IMR-90 (cell line): ENCODE data around the gene SLC22A4. TPM values are rescaled to one million over a fixed set of nuclear protein-coding genes. Genes with fewer than 3 reads are reported as not detected.

Experiments used
- ATAC-seq: fragments of 200-7000 bp; cut with Tn5 transposase; 2 replicates; pipeline ENCODE4 v1.9.1; 2020; ENCODE audit warnings: low read depth, mild to moderate bottlenecking, moderate library complexity
- BruUV-seq: library from RNA; stranded (reverse); fragments of 400-500 nt; replicated peaks from 2 replicates; lab custom pipeline; 2021; lab: Mats Ljungman, UMichigan
- CTCF ChIA-PET: fragments of 300-600 bp; formaldehyde crosslinking; extraction: SDS; loops from one replicate; lab custom pipeline; 2021; ENCODE audit warnings: antibody characterized with exemption; lab: Yijun Ruan, JAX
- POLR2A ChIA-PET: fragments of 300-600 bp; sonication (Branson Sonifier 250); formaldehyde crosslinking; loops from one replicate; lab custom pipeline; 2022; ENCODE audit warnings: antibody characterized with exemption; ENCODE audit not compliant: unreplicated experiment; lab: Charles Lee
- DNase-seq: peaks from one replicate; pipeline ENCODE4 v3.0.0; 2013
- H2AFZ ChIP-seq: replicated peaks from 2 replicates; pipeline ENCODE3; 2013; ENCODE audit warnings: low read length, mild to moderate bottlenecking; ENCODE audit not compliant: poor library complexity
- H2AK5ac ChIP-seq: 2 replicates; pipeline ENCODE4 v1.6.1; 2013; ENCODE audit warnings: low read depth, low read length, inconsistent platforms
- H2AK9ac ChIP-seq: replicated peaks from 2 replicates; pipeline ENCODE3; 2013; ENCODE audit warnings: mild to moderate bottlenecking, low read depth, low read length, moderate library complexity; ENCODE audit not compliant: poor library complexity
- H2BK120ac ChIP-seq: 2 replicates; pipeline ENCODE4 v1.6.1; 2013; ENCODE audit warnings: low read depth, low read length, inconsistent platforms
- H2BK15ac ChIP-seq: 3 replicates; pipeline ENCODE4 v1.6.1; 2013; ENCODE audit warnings: low read depth, low read length, inconsistent platforms
- H2BK20ac ChIP-seq: 2 replicates; pipeline ENCODE4 v1.6.1; 2013; ENCODE audit warnings: low read depth, mild to moderate bottlenecking, inconsistent platforms, low read length, moderate library complexity
- H2BK5ac ChIP-seq: 2 replicates; pipeline ENCODE4 v1.6.1; 2013; ENCODE audit warnings: mild to moderate bottlenecking, low read depth, low read length, inconsistent platforms; ENCODE audit not compliant: poor library complexity, severe bottlenecking
- H3K14ac ChIP-seq: replicated peaks from 2 replicates; pipeline ENCODE4 v1.6.1; 2013; ENCODE audit warnings: low read depth, low read length, inconsistent platforms
- H3K18ac ChIP-seq: 2 replicates; pipeline ENCODE4 v1.6.1; 2013; ENCODE audit warnings: low read depth, low read length, control low read depth
- H3K23ac ChIP-seq: 2 replicates; pipeline ENCODE4 v1.6.1; 2013; ENCODE audit warnings: low read depth, low read length, inconsistent platforms
- H3K27ac ChIP-seq: 2 replicates; pipeline ENCODE4 v1.5.1; 2013; ENCODE audit warnings: mild to moderate bottlenecking, control low read depth, low read length; ENCODE audit not compliant: insufficient read depth
- H3K27me3 ChIP-seq: 2 replicates; pipeline ENCODE4 v1.6.1; 2013; ENCODE audit warnings: low read length; ENCODE audit not compliant: control insufficient read depth, insufficient read depth
- H3K36me3 ChIP-seq: 2 replicates; pipeline ENCODE4 v1.6.1; 2013; ENCODE audit warnings: low read length, mixed read lengths; ENCODE audit not compliant: control insufficient read depth, insufficient read depth
- H3K4ac ChIP-seq: 2 replicates; pipeline ENCODE4 v1.6.1; 2013; ENCODE audit warnings: low read depth, low read length, inconsistent platforms
- H3K4me1 ChIP-seq: 2 replicates; pipeline ENCODE4 v1.6.1; 2013; ENCODE audit warnings: low read length, mixed read lengths; ENCODE audit not compliant: control insufficient read depth, insufficient read depth
- H3K4me2 ChIP-seq: 2 replicates; pipeline ENCODE4 v1.6.1; 2013; ENCODE audit warnings: low read depth, mild to moderate bottlenecking, control low read depth, low read length, moderate library complexity
- H3K4me3 ChIP-seq: 2 replicates; pipeline ENCODE4 v1.5.1; 2013; ENCODE audit warnings: low read depth, mild to moderate bottlenecking, control low read depth, low read length, moderate library complexity; ENCODE audit not compliant: insufficient read depth
- H3K56ac ChIP-seq: 2 replicates; pipeline ENCODE4 v1.6.1; 2013; ENCODE audit warnings: low read length, inconsistent platforms; ENCODE audit not compliant: insufficient read depth; ENCODE audit errors: extremely low read depth
- H3K79me1 ChIP-seq, 2 experiments: 2 replicates each; pipeline ENCODE4 v1.6.1; 2013; ENCODE audit warnings: low read length in 2 of 2, inconsistent platforms in 1 of 2, low read depth in 1 of 2
- H3K9ac ChIP-seq: 2 replicates; pipeline ENCODE4 v1.6.1; 2013; ENCODE audit warnings: low read depth, low read length, control low read depth
- H3K9me1 ChIP-seq: 2 replicates; pipeline ENCODE4 v1.6.1; 2013; ENCODE audit warnings: low read length, inconsistent platforms; ENCODE audit not compliant: insufficient read depth
- H3K9me3 ChIP-seq: 2 replicates; pipeline ENCODE4 v1.6.1; 2013; ENCODE audit warnings: low read length; ENCODE audit not compliant: control insufficient read depth, insufficient read depth
- H4K20me1 ChIP-seq: 2 replicates; pipeline ENCODE4 v1.6.1; 2013; ENCODE audit warnings: low read length, inconsistent platforms; ENCODE audit not compliant: insufficient read depth
- H4K5ac ChIP-seq: 2 replicates; pipeline ENCODE4 v1.6.1; 2013; ENCODE audit warnings: mild to moderate bottlenecking, low read depth, low read length, control low read depth
- H4K8ac ChIP-seq, 2 experiments: 2 replicates each; pipeline ENCODE4 v1.6.1; 2013; ENCODE audit warnings: low read depth in 2 of 2, low read length in 2 of 2, control low read depth in 1 of 2, inconsistent platforms in 1 of 2
- H4K91ac ChIP-seq: 2 replicates; pipeline ENCODE4 v1.6.1; 2013; ENCODE audit warnings: low read depth, low read length, inconsistent platforms; ENCODE audit not compliant: insufficient read depth
- BHLHE40 ChIP-seq: fragments of 150-350 bp; IDR thresholded peaks from 2 replicates; pipeline ENCODE4 v1.6.1; 2016; ENCODE audit warnings: mild to moderate bottlenecking, low read depth, low read length
- CEBPB ChIP-seq: IDR thresholded peaks from 2 replicates; pipeline ENCODE4 v1.6.1; 2012; ENCODE audit warnings: low read depth, low read length, improper control_type of control experiment
- CTCF ChIP-seq: conservative IDR thresholded peaks from 2 replicates; pipeline ENCODE4 v1.5.1; 2012; ENCODE audit warnings: mild to moderate bottlenecking, low read depth, low read length, improper control_type of control experiment
- FOS ChIP-seq: fragments of 150-350 bp; IDR thresholded peaks from 2 replicates; pipeline ENCODE4 v1.6.1; 2016; ENCODE audit warnings: low read depth, low read length
- MAFK ChIP-seq: IDR thresholded peaks from 2 replicates; pipeline ENCODE4 v1.6.1; 2012; ENCODE audit warnings: low read depth, low read length, improper control_type of control experiment
- MAZ ChIP-seq: IDR thresholded peaks from 2 replicates; pipeline ENCODE4 v1.6.1; 2012; ENCODE audit warnings: low read depth, mild to moderate bottlenecking, low read length, improper control_type of control experiment, moderate library complexity, borderline replicate concordance
- MXI1 ChIP-seq: IDR thresholded peaks from 2 replicates; pipeline ENCODE4 v1.6.1; 2012; ENCODE audit warnings: low read depth, mild to moderate bottlenecking, low read length, moderate library complexity, borderline replicate concordance
- NFE2L2 ChIP-seq: fragments of 150-350 bp; IDR thresholded peaks from 2 replicates; pipeline ENCODE4 v1.6.1; 2016; ENCODE audit warnings: low read depth, mild to moderate bottlenecking, low read length
- POLR2A ChIP-seq: IDR thresholded peaks from 2 replicates; pipeline ENCODE4 v1.6.1; 2012; ENCODE audit warnings: mild to moderate bottlenecking, low read depth, low read length
- RAD21 ChIP-seq: IDR thresholded peaks from 2 replicates; pipeline ENCODE4 v1.6.1; 2012; ENCODE audit warnings: low read length, improper control_type of control experiment
- RCOR1 ChIP-seq: IDR thresholded peaks from 2 replicates; pipeline ENCODE4 v1.6.1; 2012; ENCODE audit warnings: mild to moderate bottlenecking, low read length, improper control_type of control experiment; ENCODE audit not compliant: insufficient replicate concordance
- RFX5 ChIP-seq: IDR thresholded peaks from 2 replicates; pipeline ENCODE4 v1.8.0; 2012; ENCODE audit warnings: low read depth, mild to moderate bottlenecking, low read length, moderate library complexity
- SMC3 ChIP-seq: fragments of 150-350 bp; IDR thresholded peaks from 2 replicates; pipeline ENCODE4 v1.6.1; 2016; ENCODE audit warnings: low read depth, mild to moderate bottlenecking, antibody characterized with exemption, low read length, moderate library complexity
- WGBS, 2 experiments: methylation state at CpG; one replicate each; pipeline versions ENCODE4 v1.1.5 to v1.1.7; 2013; ENCODE audit warnings: missing lambda C conversion rate in 2 of 2; ENCODE audit not compliant: insufficient read length in 1 of 2; ENCODE audit errors: extremely low coverage in 2 of 2; 5-methylcytosine and 5-hydroxymethylcytosine counted together
- dilution Hi-C: fragments of 300-500 bp; cut with HindIII; formaldehyde crosslinking; loops from one replicate; pipeline ENCODE4 v1.14.3; 2018; ENCODE audit warnings: low sequenced_read_pairs; ENCODE audit not compliant: unreplicated experiment
- in situ Hi-C: fragments of 300-500 bp; cut with MboI; formaldehyde crosslinking; loops from 3 replicates; pipeline ENCODE4 v1.14.3; 2019; ENCODE audit warnings: low sequenced_read_pairs, inconsistent platforms, mixed read lengths
- intact Hi-C: fragments of 100-400 bp; cut with micrococcal nuclease; formaldehyde crosslinking; loops from 2 replicates; pipeline ENCODE4 v1.10.0; 2022
- polyA plus RNA-seq, 3 experiments: library from polyadenylated mRNA; depleted of rRNA; stranded (reverse); fragments of >200 nt; gene quantifications; 2 replicates each; pipeline ENCODE4 v1.2.3, GENCODE V29; 2012; ENCODE audit warnings: low replicate concordance in 1 of 3
- total RNA-seq: library from RNA; depleted of rRNA; stranded (reverse); fragments of >200 nt; gene quantifications from 2 replicates; pipeline ENCODE4 v1.2.3, GENCODE V29; 2012

The SLC22A4 gene
- total and polyA plus RNA-seq, 2 of the 4 experiments (the other 2 are of a cell fraction) = 2.6 to 3.2 TPM

- no peak overlapping the region for H2BK20ac ChIP-seq
- 100% methylated on average over 1 of the region's 3 CpGs; no CpG with 5 or more reads in 1 of the 2 experiments for WGBS, 2 experiments
- H4K8ac ChIP-seq = no peak overlapping the region
- H4K20me1 ChIP-seq = no peaks in the 10 kb centered on the region
- no peak overlapping the region for H3K23ac ChIP-seq
- H2BK5ac ChIP-seq = no peak overlapping the region
- POLR2A ChIA-PET = interaction anchor here (0.5 kb wide), 1 partner anchor 18 kb away, joined by 4 read pairs; no protein-coding TSS in a partner anchor
- TF ChIP-seq RFX5 (no peak), RAD21 (no peak), MXI1 (no peak), FOS (no peak), BHLHE40 (no peak), MAFK (no peak), RCOR1 (no peak), POLR2A (no peak), SMC3 (no peak), CEBPB (no peak), NFE2L2 (no peak), CTCF (no peak), MAZ (no peak)
- H3K36me3 ChIP-seq = no peaks in the 10 kb centered on the region
- DNase-seq (no peak), ATAC-seq (no peak)
- H2AK9ac ChIP-seq = no peak overlapping the region
- H4K5ac ChIP-seq = no peak overlapping the region
- no peak overlapping the region for H3K4me3 ChIP-seq
- H3K9ac ChIP-seq = no peak overlapping the region
- H4K91ac ChIP-seq = no peak overlapping the region
- no peaks in the 10 kb centered on the region for H3K9me3 ChIP-seq
- BruUV-seq = no TSS peak
- no peak overlapping the region for H3K4ac ChIP-seq
- H3K4me1 ChIP-seq = no peaks in the 10 kb centered on the region
- H3K9me1 ChIP-seq = no peaks in the 10 kb centered on the region
- in situ Hi-C loops (no loop called here), intact Hi-C loops (no loop called here), dilution Hi-C loops (no loop called here)
- no peak overlapping the region for H3K14ac ChIP-seq
- no peak overlapping the region for H2BK120ac ChIP-seq
- H3K27ac ChIP-seq = no peak overlapping the region
- no peak overlapping the region for H3K56ac ChIP-seq
- H3K79me1 ChIP-seq = no peaks in the 10 kb centered on the region
- no peak overlapping the region for H2AK5ac ChIP-seq
- CTCF ChIA-PET = interaction anchor here (1.0 kb wide), 1 partner anchor 14 kb away, joined by 3 read pairs; no protein-coding TSS in a partner anchor
- H2AFZ ChIP-seq = no peak overlapping the region
- no peak overlapping the region for H2BK15ac ChIP-seq
- no peak overlapping the region for H3K18ac ChIP-seq
- peaks cover 10% of the 10 kb centered on the region for H3K27me3 ChIP-seq
- no peak overlapping the region for H3K4me2 ChIP-seq
Observed at GRCh38 chr5:132355140-132355765, 61.1 kb downstream of the SLC22A4 start.
